HEK293 (cell line): ENCODE data around the gene THOC7.

ENCODE experiments used
- HOXC10 ChIP-seq: sonication (generic); formaldehyde crosslinking; IDR thresholded peaks from 2 replicates; pipeline ENCODE4 v1.8.1; 2023; ENCODE audit warnings: mild to moderate bottlenecking, missing genetic modification reagents
- YY1 ChIP-seq: fragments of 450-650 bp; formaldehyde crosslinking; IDR thresholded peaks from 2 replicates; pipeline ENCODE4 v1.5.1; 2018; ENCODE audit warnings: missing biosample characterization, missing genetic modification characterization
- TF ChIP-seq, protein P1 (sequence below): fragments of 450-650 bp; formaldehyde crosslinking; IDR thresholded peaks from 2 replicates; pipeline ENCODE4 v1.5.1; 2016; ENCODE audit warnings: missing biosample characterization, missing genetic modification characterization

DNA sequence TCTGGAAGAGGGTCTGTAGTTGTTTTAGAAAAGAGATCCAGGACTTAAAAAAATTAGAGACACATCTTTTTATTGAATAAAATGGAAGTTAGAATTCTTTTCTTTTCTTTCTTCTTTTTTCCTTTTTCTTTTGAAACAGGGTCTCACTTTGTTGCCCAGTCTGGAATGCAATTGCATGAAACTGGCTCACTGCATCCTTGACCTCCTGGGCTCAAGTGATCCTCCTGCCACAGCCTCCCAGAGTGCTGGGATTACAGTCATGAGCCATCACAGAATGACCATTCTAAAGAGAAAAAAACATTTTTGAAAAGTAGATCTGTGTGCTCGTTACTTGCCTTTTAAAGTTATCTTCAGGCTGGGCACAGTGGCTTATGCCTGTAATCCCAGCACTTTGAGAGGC lies 3.6 kb upstream of the THOC7 start:
- TF ChIP-seq, protein P1, sequence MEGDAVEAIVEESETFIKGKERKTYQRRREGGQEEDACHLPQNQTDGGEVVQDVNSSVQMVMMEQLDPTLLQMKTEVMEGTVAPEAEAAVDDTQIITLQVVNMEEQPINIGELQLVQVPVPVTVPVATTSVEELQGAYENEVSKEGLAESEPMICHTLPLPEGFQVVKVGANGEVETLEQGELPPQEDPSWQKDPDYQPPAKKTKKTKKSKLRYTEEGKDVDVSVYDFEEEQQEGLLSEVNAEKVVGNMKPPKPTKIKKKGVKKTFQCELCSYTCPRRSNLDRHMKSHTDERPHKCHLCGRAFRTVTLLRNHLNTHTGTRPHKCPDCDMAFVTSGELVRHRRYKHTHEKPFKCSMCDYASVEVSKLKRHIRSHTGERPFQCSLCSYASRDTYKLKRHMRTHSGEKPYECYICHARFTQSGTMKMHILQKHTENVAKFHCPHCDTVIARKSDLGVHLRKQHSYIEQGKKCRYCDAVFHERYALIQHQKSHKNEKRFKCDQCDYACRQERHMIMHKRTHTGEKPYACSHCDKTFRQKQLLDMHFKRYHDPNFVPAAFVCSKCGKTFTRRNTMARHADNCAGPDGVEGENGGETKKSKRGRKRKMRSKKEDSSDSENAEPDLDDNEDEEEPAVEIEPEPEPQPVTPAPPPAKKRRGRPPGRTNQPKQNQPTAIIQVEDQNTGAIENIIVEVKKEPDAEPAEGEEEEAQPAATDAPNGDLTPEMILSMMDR (tag by site-specific recombination), result no peak
- TF ChIP-seq HOXC10 (CRISPR knock-in tag), result no peak
- TF ChIP-seq YY1 (tag by site-specific recombination), result no peak
